ENCODE data around the gene BRINP3.

Gene BRINP3

GRCh38 chr1:190479516-190479915 lies 1.9 kb upstream of the BRINP3 start:
- TF ChIP-seq CTCF (IDR thresholded peaks at IDR 0.05) = no peak

- TF ChIP-seq CTCF (IDR thresholded peaks at IDR 0.05) = no peak
Observed at GRCh38 chr1:190479050-190479397, 1.4 kb upstream of the BRINP3 start.

- no peak for TF ChIP-seq CTCF (IDR thresholded peaks at IDR 0.05)
Observed at GRCh38 chr1:190478149-190479049, 735 bp upstream of the BRINP3 start.

GRCh38 chr1:190476806-190477205 lies 858 bp downstream of the BRINP3 start:
- TF ChIP-seq CTCF (IDR thresholded peaks at IDR 0.05) = no peak

- no peak for TF ChIP-seq CTCF (IDR thresholded peaks at IDR 0.05)
Observed at GRCh38 chr1:190476321-190476720, 1.3 kb downstream of the BRINP3 start.

- no peak for TF ChIP-seq CTCF (IDR thresholded peaks at IDR 0.05)
Observed at GRCh38 chr1:190475421-190476141, 2.1 kb downstream of the BRINP3 start.

GRCh38 chr1:190474650-190475211 lies 2.9 kb downstream of the BRINP3 start:
- TF ChIP-seq CTCF (IDR thresholded peaks at IDR 0.05) = no peak

All from LNCAP (cell line).